Tibial nerve (tissue), 4 donors: ENCODE measurements around the gene ZNF628. TPM values are rescaled to one million over a fixed set of nuclear protein-coding genes. Genes with fewer than 3 reads are reported as not detected.

Source experiments
- DNase-seq, 2 donors: peaks; one replicate each; pipeline ENCODE4 v3.0.0-alpha.2; 2019; ENCODE audit warnings: low spot score in 2 of 2
- H3K27ac ChIP-seq, 4 donors: fragments of 200-600 bp; sonication (generic) in 3 of 4; one replicate each; pipeline ENCODE4 v1.5.1; 2017 to 2019; ENCODE audit warnings: mild to moderate bottlenecking in 1 of 4
- H3K27me3 ChIP-seq, 2 donors: fragments of 200-600 bp; sonication (generic) in 1 of 2; one replicate each; pipeline versions ENCODE4 v1.5.1 to v1.6.0; 2017 to 2019
- H3K36me3 ChIP-seq, 3 donors: fragments of 200-600 bp; sonication (generic); one replicate each; pipeline ENCODE4 v1.5.1; 2018 to 2019
- H3K4me1 ChIP-seq, 4 donors: fragments of 200-600 bp; sonication (generic) in 3 of 4; one replicate each; pipeline ENCODE4 v1.5.1; 2017 to 2019
- H3K4me3 ChIP-seq, 4 donors: fragments of 200-600 bp; sonication (generic) in 3 of 4; one replicate each; pipeline ENCODE4 v1.5.1; 2017 to 2019; ENCODE audit warnings: mild to moderate bottlenecking in 1 of 4, moderate library complexity in 1 of 4
- H3K9me3 ChIP-seq, 4 donors: fragments of 200-600 bp; sonication (generic) in 3 of 4; one replicate each; pipeline ENCODE4 v1.5.1; 2017 to 2019
- EP300 ChIP-seq, 2 donors: sonication (generic); formaldehyde crosslinking; IDR thresholded peaks; one replicate each; pipeline ENCODE4 v1.6.1; 2017; ENCODE audit warnings: antibody characterized with exemption in 2 of 2, mild to moderate bottlenecking in 1 of 2
- POLR2A ChIP-seq, 2 donors: fragments of 450-650 bp; IDR thresholded peaks; one replicate each; pipeline ENCODE4 v1.6.1; 2017; ENCODE audit warnings: antibody characterized with exemption in 2 of 2, mild to moderate bottlenecking in 2 of 2, moderate library complexity in 2 of 2
- WGBS, 2 donors: methylation state at CpG; one replicate each; pipeline ENCODE4 v1.1.5; 2018; 5-methylcytosine and 5-hydroxymethylcytosine counted together
- total RNA-seq, 4 donors: library from RNA; depleted of rRNA; stranded (reverse); fragments of >200 nt; gene quantifications; one replicate each; pipeline ENCODE4 v1.1.0, GENCODE V29; 2016
- TF ChIP-seq, protein P1 (sequence below), 5 experiments: fragments of 200-600 bp in 3 of 5; fragments of 450-650 bp in 2 of 5; sonication (generic) in 3 of 5; IDR thresholded peaks; one replicate each; pipeline ENCODE4 v1.5.1; 2016 to 2019; ENCODE audit warnings: antibody characterized with exemption in 5 of 5, mild to moderate bottlenecking in 3 of 5, moderate library complexity in 2 of 5

The ZNF628 gene
- total RNA-seq, 4 donors from 2014 or later: 3.5 to 16.8 (median 4.0) TPM

DNA sequence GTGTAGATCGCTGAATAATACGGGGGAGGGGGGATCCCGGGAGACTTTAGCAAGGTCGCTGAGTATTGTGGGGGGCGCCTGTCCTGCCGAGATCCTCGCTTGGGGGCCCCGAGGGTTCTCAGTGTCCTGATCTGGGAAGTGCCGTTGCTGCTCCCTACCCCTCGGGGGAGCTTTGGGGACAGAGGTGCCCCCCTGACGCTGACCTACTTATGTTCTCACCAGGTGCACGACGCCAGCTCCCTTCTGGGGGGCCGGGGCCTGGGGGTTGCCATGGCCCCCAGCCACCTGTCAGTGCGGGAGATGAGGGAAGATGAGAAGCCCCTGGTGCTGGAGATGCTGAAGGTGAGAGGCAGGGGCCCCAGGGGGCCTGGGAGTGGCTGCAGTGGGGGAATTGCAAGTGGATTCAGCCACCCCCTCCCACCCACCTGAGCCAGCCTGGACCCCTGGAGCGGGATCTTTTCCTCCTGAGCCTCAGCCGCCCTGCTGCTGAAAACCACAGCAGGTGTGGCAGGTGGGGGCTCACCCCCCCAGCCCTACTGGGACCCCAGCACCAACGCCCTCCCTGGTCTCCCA, 9.1 kb downstream of the ZNF628 start:
- Histone ChIP-seq H3K27ac (peak overlapping the region; percentile 84 to 97 (median 90)), H3K4me1 (peaks cover 0 to 67% (median 39%) of the 10 kb centered on the region in 4 donors), H3K36me3 (peaks cover 0 to 31% (median 0%) of the 10 kb centered on the region in 3 donors), H3K4me3 (peak overlapping the region; percentile 44 to 78 (median 61)), H3K9me3 (no peaks in the 10 kb centered on the region), H3K27me3 (no peaks in the 10 kb centered on the region)
- no peak for DNase-seq
- 30 to 44% methylated on average over 11 to 15 of the region's 18 CpGs for WGBS, 2 donors
- no peak for TF ChIP-seq POLR2A (IDR thresholded peaks at IDR 0.05)
- TF ChIP-seq EP300 (IDR thresholded peaks at IDR 0.05): no peak
- TF ChIP-seq, protein P1, sequence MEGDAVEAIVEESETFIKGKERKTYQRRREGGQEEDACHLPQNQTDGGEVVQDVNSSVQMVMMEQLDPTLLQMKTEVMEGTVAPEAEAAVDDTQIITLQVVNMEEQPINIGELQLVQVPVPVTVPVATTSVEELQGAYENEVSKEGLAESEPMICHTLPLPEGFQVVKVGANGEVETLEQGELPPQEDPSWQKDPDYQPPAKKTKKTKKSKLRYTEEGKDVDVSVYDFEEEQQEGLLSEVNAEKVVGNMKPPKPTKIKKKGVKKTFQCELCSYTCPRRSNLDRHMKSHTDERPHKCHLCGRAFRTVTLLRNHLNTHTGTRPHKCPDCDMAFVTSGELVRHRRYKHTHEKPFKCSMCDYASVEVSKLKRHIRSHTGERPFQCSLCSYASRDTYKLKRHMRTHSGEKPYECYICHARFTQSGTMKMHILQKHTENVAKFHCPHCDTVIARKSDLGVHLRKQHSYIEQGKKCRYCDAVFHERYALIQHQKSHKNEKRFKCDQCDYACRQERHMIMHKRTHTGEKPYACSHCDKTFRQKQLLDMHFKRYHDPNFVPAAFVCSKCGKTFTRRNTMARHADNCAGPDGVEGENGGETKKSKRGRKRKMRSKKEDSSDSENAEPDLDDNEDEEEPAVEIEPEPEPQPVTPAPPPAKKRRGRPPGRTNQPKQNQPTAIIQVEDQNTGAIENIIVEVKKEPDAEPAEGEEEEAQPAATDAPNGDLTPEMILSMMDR (IDR thresholded peaks at IDR 0.05): no peak

DNA sequence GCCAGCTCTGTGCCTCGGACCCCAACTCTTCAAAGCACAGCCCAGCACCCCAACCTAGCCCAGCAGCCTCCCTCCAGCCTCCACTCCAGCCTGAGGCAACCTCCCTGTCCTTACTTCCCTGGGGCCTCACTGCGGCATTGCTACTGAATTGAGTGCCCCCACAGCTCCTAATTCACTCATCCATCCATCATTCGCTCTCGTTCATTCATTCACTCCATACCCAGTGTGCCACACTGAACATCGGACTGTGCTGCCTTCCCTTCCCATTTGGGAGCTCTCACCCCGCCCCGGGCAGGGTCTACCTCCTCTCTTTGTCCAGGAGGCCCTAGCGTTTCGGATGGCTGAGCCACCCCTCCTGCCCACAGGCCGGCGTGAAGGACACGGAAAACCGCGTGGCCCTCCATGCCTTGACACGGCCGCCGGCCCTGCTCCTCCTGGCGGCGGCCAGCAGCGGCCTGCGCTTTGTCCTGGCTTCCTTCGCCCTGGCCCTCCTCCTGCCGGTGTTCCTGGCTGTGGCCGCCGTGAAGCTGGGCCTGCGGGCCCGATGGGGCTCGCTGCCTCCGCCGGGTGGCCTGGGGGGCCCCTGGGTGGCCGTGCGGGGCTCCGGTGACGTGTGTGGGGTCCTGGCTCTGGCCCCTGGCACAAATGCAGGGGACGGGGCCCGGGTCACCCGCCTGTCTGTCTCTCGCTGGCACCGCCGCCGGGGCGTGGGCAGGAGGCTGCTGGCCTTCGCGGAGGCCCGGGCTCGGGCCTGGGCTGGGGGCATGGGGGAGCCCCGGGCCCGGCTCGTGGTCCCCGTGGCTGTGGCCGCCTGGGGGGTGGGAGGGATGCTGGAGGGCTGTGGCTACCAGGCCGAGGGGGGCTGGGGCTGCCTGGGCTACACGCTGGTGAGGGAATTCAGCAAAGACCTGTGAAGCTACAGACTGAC, 9.9 kb downstream of the ZNF628 start:
- H3K36me3 ChIP-seq: peaks cover 0 to 26% (median 0%) of the 10 kb centered on the region in 3 donors
- no peaks in the 10 kb centered on the region for H3K9me3 ChIP-seq
- no peak for DNase-seq
- peak overlapping the region in 1 of 4 donors; percentile 12 for H3K4me3 ChIP-seq
- peaks cover 0 to 75% (median 44%) of the 10 kb centered on the region in 4 donors for H3K4me1 ChIP-seq
- H3K27ac ChIP-seq: peak overlapping the region; percentile 68 to 97 (median 90)
- WGBS, 2 donors: 66 to 69% methylated on average over 21 to 32 of the region's 53 CpGs
- TF ChIP-seq, protein P1 (IDR thresholded peaks at IDR 0.05): peak in 1 of 5 experiments; percentile 50
- TF ChIP-seq EP300 (IDR thresholded peaks at IDR 0.05) (no peak), POLR2A (IDR thresholded peaks at IDR 0.05) (no peak)
- no peaks in the 10 kb centered on the region for H3K27me3 ChIP-seq

DNA sequence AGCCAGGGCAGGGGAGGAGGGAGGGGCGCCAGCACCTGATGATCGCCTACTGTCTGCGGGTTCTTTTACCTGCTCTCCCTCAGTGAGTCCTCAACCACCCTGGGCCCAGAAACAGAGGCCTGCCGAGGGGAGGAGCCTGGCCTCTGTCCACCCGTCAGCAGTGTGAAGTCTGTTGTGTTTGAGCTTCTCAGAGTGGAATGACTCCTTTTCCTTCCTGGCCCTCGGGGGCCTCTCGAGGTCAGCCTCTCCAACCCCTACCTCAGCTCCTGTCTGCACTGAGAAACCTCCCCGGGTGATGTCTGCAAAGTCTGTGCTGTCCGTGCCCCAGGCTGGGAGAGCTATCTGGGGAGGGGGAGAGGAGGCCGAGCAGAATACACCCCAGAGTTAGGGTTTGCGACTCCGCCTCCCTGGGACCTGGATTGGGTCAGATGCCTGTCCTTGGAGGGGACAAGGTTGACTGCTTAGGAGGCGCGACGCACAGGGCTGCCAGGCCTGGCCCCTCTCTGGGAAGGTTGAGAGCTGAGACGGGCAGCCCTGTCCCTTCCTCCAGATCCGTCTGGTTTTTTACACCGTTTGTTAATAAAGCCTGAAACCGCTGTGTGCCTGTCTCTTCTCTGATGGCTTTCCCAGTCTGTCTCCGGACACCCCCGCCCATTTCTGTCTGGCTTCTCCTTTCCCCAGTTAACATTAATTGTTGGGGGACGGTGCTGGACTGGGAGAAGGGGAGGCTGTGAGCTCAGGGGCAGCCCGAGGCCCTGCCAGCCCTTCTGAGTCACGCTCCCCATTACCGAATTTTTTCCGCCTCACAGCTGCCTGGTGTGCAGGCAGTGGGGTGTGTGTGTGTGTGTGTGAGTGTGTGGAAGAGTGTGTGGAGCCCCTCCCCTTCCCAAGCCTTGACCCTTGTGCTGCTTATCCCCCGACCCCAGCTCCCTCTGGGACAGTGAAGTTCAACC, 10.8 kb downstream of the ZNF628 start:
- peak overlapping the region; percentile 68 to 97 (median 90) for H3K27ac ChIP-seq
- no peak overlapping the region for H3K4me3 ChIP-seq
- peaks cover 0 to 16% (median 0%) of the 10 kb centered on the region in 3 donors for H3K36me3 ChIP-seq
- 20 to 24% methylated on average over 18 to 26 of the region's 27 CpGs for WGBS, 2 donors
- H3K27me3 ChIP-seq: no peaks in the 10 kb centered on the region
- DNase-seq: peak; percentile 57 to 74
- peaks cover 0 to 85% (median 45%) of the 10 kb centered on the region in 4 donors for H3K4me1 ChIP-seq
- no peaks in the 10 kb centered on the region for H3K9me3 ChIP-seq
- TF ChIP-seq EP300 (IDR thresholded peaks at IDR 0.05) (peak in 1 of 2 donors; percentile 46), POLR2A (IDR thresholded peaks at IDR 0.05) (peak in 1 of 2 donors; percentile 5)
- TF ChIP-seq, protein P1 (IDR thresholded peaks at IDR 0.05): no peak

DNA sequence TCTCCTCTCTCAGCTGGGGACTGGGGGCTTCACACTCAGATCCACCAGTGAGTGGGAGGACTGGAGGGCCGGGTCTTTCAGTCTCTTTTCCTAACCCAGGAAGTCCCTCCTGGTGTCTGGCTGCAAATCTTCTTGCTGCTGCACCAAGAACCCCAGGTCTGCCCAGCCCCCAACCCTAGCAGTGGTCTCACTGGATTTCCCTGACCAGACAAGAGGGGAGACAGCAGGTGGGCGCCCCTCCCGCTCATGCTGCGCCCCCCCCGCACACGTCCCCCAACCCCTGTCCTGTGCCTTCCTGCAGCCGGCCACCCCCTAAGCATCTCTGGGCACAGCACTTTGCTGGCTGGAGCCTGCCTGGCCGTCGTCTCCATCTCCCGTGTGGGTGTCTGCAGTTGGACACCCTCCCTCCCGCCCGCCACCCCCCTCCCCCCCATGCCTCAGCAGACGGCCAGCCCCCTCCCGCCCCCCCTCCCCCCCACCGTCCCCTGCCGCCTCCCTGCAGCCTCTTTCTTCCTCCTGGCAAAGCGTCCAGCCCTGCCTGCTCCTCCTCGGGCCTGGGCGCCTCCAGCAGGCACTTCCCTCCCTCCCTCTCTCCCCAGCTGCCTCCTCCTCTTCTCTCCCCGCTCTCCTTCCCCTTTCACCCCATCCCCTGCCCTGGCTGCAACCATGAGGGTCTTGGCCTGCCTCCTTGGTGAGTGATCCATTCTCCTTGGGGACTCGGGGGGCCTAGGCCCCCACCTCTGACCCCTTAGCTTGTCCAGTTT, 11.7 kb downstream of the ZNF628 start, which contains the start of gene SSC5D:
TSS of gene SSC5D (plus strand) at position 513 of the 764 bp plus-strand sequence. CDS start at position 667, 154 bp downstream.
- DNase-seq: no peak
- 4 to 12% methylated on average over 10 to 20 of the region's 21 CpGs for WGBS, 2 donors
- no peak within 1 kb of the TSS for H3K4me3 ChIP-seq

More for the DNA sequence above, 11.7 kb downstream of the ZNF628 start, which contains the start of gene SSC5D:
- TF ChIP-seq POLR2A (IDR thresholded peaks at IDR 0.05): no peak
- TF ChIP-seq, protein P1 (IDR thresholded peaks at IDR 0.05): no peak
- TF ChIP-seq EP300 (IDR thresholded peaks at IDR 0.05): no peak
- peak within 1 kb of the TSS; percentile 71 to 97 (median 90) for H3K27ac ChIP-seq
- peaks cover 0 to 92% (median 45%) of the 10 kb centered on the region in 4 donors for H3K4me1 ChIP-seq
- no peaks in the 10 kb centered on the region for H3K9me3 ChIP-seq
- H3K36me3 ChIP-seq: peaks cover 0 to 8% (median 0%) of the 10 kb centered on the region in 3 donors
- H3K27me3 ChIP-seq: no peaks in the 10 kb centered on the region
